Vagina (tissue), 2 donors: ENCODE results near the gene SIGLEC14. TPM values are rescaled to one million over a fixed set of nuclear protein-coding genes. Genes with fewer than 3 reads are reported as not detected.

ENCODE experiments used
- DNase-seq, 2 donors: peaks; one replicate each; pipeline ENCODE4 v3.0.0-alpha.2; 2017; ENCODE audit errors: extremely low spot score in 2 of 2
- H3K27ac ChIP-seq: fragments of 200-600 bp; sonication (generic); one replicate; pipeline ENCODE4 v1.5.1; 2019
- H3K27me3 ChIP-seq: fragments of 200-600 bp; sonication (generic); one replicate; pipeline ENCODE4 v1.5.1; 2019
- H3K36me3 ChIP-seq, 2 donors: fragments of 200-600 bp; sonication (generic); one replicate each; pipeline ENCODE4 v1.5.1; 2017 to 2019
- H3K4me1 ChIP-seq: fragments of 200-600 bp; sonication (generic); one replicate; pipeline ENCODE4 v1.5.1; 2019
- H3K4me3 ChIP-seq, 2 donors: fragments of 200-600 bp; sonication (generic); 1 replicate in 1 of 2; 2 replicates in 1 of 2; pipeline ENCODE4 v1.5.1; 2016 to 2019
- H3K9me3 ChIP-seq: fragments of 200-600 bp; sonication (generic); one replicate; pipeline ENCODE4 v1.5.1; 2019
- intact Hi-C: fragments of 100-400 bp; cut with DNase I; formaldehyde crosslinking; loops from one replicate; pipeline ENCODE4 v1.15.1; 2023
- microRNA counts, 2 donors: library from miRNA; unstranded; fragments of <30 nt; microRNA quantifications; one replicate each; lab custom pipeline; 2016 to 2017
- microRNA-seq: library from miRNA; unstranded; fragments of <30 nt; microRNA quantifications from one replicate; pipeline ENCODE4, GENCODE V29; 2017; ENCODE audit warnings: borderline number of aligned reads, borderline replicate concordance
- small RNA-seq: library from RNA; depleted of rRNA; stranded (forward); fragments of <200 nt; gene quantifications from one replicate; pipeline ENCODE3, GENCODE V24; 2016
- total RNA-seq: library from RNA; depleted of rRNA; stranded (reverse); fragments of >200 nt; gene quantifications from one replicate; pipeline ENCODE4 v1.2.3, GENCODE V29; 2016
- TF ChIP-seq, protein P1 (sequence below), 3 experiments: fragments of 450-650 bp in 2 of 3; fragments of 200-600 bp in 1 of 3; sonication (generic) in 1 of 3; IDR thresholded peaks; one replicate each; pipeline ENCODE4 v1.5.1; 2017 to 2019; ENCODE audit warnings: antibody characterized with exemption in 3 of 3, mild to moderate bottlenecking in 2 of 3, moderate library complexity in 2 of 3

The SIGLEC14 gene
- total RNA-seq, 1 donor from 2014 or later = not detected

DNA sequence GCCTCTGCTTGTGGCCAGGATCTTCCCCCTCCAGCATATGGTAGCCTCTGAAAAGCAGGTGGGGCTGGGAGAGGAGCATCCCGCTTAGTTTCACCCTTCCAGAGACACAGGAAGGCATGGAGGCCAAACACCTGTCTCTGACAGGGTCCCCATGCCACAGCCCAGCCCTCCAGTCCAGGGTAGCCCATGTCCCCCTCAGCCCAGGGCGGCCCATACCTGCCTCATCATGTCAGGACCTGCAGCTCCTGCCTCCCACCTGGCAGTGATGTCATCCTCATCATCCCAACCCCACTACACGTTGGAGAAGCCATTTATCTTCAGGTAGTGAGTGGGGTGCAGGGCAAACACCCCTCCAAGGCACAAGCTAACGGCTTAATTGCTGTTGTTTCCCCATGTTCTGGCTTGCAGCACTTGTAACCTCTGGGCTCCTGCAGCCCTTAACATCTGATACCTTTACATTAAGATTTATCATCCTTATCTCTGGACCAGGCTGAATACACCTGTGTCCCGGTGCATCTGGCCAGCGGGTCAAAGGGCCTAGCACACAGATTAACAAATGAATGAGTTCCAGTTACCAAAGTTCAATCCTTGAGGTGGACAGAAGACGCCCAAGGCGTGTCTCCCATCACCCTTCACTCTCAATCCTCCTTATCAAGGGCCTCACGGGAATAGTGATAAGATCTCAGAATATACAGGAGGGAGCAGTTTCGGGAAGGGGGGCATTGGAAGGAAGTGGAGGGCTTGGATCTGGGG is 53.3 kb downstream of the SIGLEC14 start:
- no peaks in the 10 kb centered on the region for H3K36me3 ChIP-seq
- H3K4me3 ChIP-seq = peak overlapping the region; percentile 60 to 61
- no peaks in the 10 kb centered on the region for H3K27me3 ChIP-seq
- peak overlapping the region; percentile 7 for H3K27ac ChIP-seq
- no peak for DNase-seq
- no peaks in the 10 kb centered on the region for H3K9me3 ChIP-seq
- TF ChIP-seq, protein P1, sequence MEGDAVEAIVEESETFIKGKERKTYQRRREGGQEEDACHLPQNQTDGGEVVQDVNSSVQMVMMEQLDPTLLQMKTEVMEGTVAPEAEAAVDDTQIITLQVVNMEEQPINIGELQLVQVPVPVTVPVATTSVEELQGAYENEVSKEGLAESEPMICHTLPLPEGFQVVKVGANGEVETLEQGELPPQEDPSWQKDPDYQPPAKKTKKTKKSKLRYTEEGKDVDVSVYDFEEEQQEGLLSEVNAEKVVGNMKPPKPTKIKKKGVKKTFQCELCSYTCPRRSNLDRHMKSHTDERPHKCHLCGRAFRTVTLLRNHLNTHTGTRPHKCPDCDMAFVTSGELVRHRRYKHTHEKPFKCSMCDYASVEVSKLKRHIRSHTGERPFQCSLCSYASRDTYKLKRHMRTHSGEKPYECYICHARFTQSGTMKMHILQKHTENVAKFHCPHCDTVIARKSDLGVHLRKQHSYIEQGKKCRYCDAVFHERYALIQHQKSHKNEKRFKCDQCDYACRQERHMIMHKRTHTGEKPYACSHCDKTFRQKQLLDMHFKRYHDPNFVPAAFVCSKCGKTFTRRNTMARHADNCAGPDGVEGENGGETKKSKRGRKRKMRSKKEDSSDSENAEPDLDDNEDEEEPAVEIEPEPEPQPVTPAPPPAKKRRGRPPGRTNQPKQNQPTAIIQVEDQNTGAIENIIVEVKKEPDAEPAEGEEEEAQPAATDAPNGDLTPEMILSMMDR (IDR thresholded peaks at IDR 0.05) = no peak
- intact Hi-C loops = no loop called here
- peaks cover 16% of the 10 kb centered on the region for H3K4me1 ChIP-seq

MicroRNA genes within 50 kb of the gene (microRNA counts, 767-probe panel; counts per million panel counts)
- microRNA hsa-let-7e-5p (lab: Ali Mortazavi, UCI) (6,482 to 7,307 counts per million in 2 donors), microRNA hsa-miR-125a-3p (lab: Ali Mortazavi, UCI) (238 to 261 counts per million in 2 donors), microRNA hsa-miR-125a-5p (lab: Ali Mortazavi, UCI) (6,812 to 6,821 counts per million in 2 donors), microRNA hsa-miR-99b-5p (lab: Ali Mortazavi, UCI) (5,992 to 6,149 counts per million in 2 donors)

Small RNA genes lying within 50 kb of the gene (microRNA-seq; reads per million reads assigned to microRNA genes)
- gene MIR125A (9,117 reads per million, percentile 94 among the genes with 10 or more reads in this experiment), gene MIR99B (1,832 reads per million, percentile 85 among the genes with 10 or more reads in this experiment), gene MIRLET7E (3,694 reads per million, percentile 88 among the genes with 10 or more reads in this experiment)

Small RNA genes lying within 50 kb of the gene (small RNA-seq; reads per million reads assigned to genes)
- gene AC018755.2 (not detected), gene MIR125A (not detected), gene MIR99B (6.3 reads per million, percentile 89 among the genes with 10 or more reads in this experiment), gene MIRLET7E (not detected)

Other genes with a start within 250 kb of the SIGLEC14 start
- 3.7 TPM for gene SIGLEC10, start 229.2 kb downstream of the SIGLEC14 start, total RNA-seq
- gene SIGLEC8, start 188.4 kb downstream of the SIGLEC14 start, total RNA-seq = not detected
- not detected for gene CEACAM18, start 168.3 kb downstream of the SIGLEC14 start, total RNA-seq
- not detected for gene SIGLEC12, start 145.0 kb downstream of the SIGLEC14 start, total RNA-seq
- gene SIGLEC6, start 115.2 kb downstream of the SIGLEC14 start, total RNA-seq = 1.2 TPM
- gene ZNF175, start 75.5 kb downstream of the SIGLEC14 start, total RNA-seq = 8.1 TPM
- gene SIGLEC5, start 16.4 kb downstream of the SIGLEC14 start, total RNA-seq = 0.49 TPM
- 53.0 TPM for gene SPACA6, start 46.5 kb upstream of the SIGLEC14 start, total RNA-seq
- gene HAS1, start 77.2 kb upstream of the SIGLEC14 start, total RNA-seq = 2.9 TPM
- 12.8 TPM for gene FPR1, start 105.1 kb upstream of the SIGLEC14 start, total RNA-seq
- gene FPR2, start 114.4 kb upstream of the SIGLEC14 start, total RNA-seq = not detected
- gene FPR3, start 148.3 kb upstream of the SIGLEC14 start, total RNA-seq = 4.2 TPM
- gene ZNF577, start 241.1 kb upstream of the SIGLEC14 start, total RNA-seq = 14.2 TPM